Chondrocyte (in vitro differentiated cells): ENCODE data around the gene CADPS2. TPM values are rescaled to one million over a fixed set of nuclear protein-coding genes. Genes with fewer than 3 reads are reported as not detected.

Source experiments
- DNase-seq: peaks from one replicate; pipeline ENCODE4 v3.0.0; 2021; ENCODE audit warnings: mixed read lengths, low spot score
- H3K27ac Mint-ChIP-seq: one replicate; pipeline ENCODE4 v1.8.0; 2021; ENCODE audit warnings: mild to moderate bottlenecking, moderate library complexity, mixed read lengths; ENCODE audit not compliant: unreplicated experiment
- H3K27me3 Mint-ChIP-seq: 2 replicates; pipeline ENCODE4 v1.8.0; 2021; ENCODE audit warnings: low read depth, mixed read lengths
- H3K36me3 Mint-ChIP-seq: 2 replicates; pipeline ENCODE4 v1.8.0; 2021; ENCODE audit warnings: low read depth, mixed read lengths
- H3K4me1 Mint-ChIP-seq: 2 replicates; pipeline ENCODE4 v1.8.0; 2021; ENCODE audit warnings: low read depth, mild to moderate bottlenecking, mixed read lengths
- H3K4me3 Mint-ChIP-seq: one replicate; pipeline ENCODE4 v1.8.0; 2021; ENCODE audit warnings: mild to moderate bottlenecking, moderate library complexity, mixed read lengths; ENCODE audit not compliant: unreplicated experiment
- H3K9me3 Mint-ChIP-seq: 2 replicates; pipeline ENCODE4 v1.8.0; 2021; ENCODE audit warnings: low read depth, mixed read lengths
- CTCF ChIP-seq: fragments of 200-600 bp; sonication (generic); IDR thresholded peaks from 2 replicates; pipeline ENCODE4 v1.5.0; 2021; ENCODE audit warnings: antibody characterized with exemption, mild to moderate bottlenecking, moderate library complexity
- total RNA-seq: library from RNA; stranded (reverse); gene quantifications from 3 replicates; pipeline ENCODE4 v1.2.1, GENCODE V29; 2021

CADPS2 gene
- total RNA-seq, 1 donor from 2014 or later = 0.32 TPM

GRCh38 chr7:122597277-122597676, 289.0 kb downstream of the CADPS2 start:
- Mint-ChIP-seq H3K36me3 (no peaks in the 10 kb centered on the region), H3K27ac (no peak overlapping the region), H3K27me3 (peaks cover 15% of the 10 kb centered on the region), H3K4me1 (no peaks in the 10 kb centered on the region), H3K4me3 (no peak overlapping the region), H3K9me3 (no peaks in the 10 kb centered on the region)
- DNase-seq = no peak
- no peak for TF ChIP-seq CTCF

GRCh38 chr7:122595885-122596284, 290.4 kb downstream of the CADPS2 start:
- no peak for DNase-seq
- Mint-ChIP-seq H3K27ac (no peak overlapping the region), H3K4me3 (no peak overlapping the region), H3K9me3 (no peaks in the 10 kb centered on the region), H3K4me1 (no peaks in the 10 kb centered on the region), H3K36me3 (no peaks in the 10 kb centered on the region), H3K27me3 (peaks cover 16% of the 10 kb centered on the region)
- no peak for TF ChIP-seq CTCF

- H3K9me3 Mint-ChIP-seq = no peaks in the 10 kb centered on the region
- TF ChIP-seq CTCF = no peak
- H3K27me3 Mint-ChIP-seq = peaks cover 11% of the 10 kb centered on the region
- H3K4me1 Mint-ChIP-seq = no peaks in the 10 kb centered on the region
- DNase-seq = no peak
- H3K27ac Mint-ChIP-seq = no peak overlapping the region
- no peaks in the 10 kb centered on the region for H3K36me3 Mint-ChIP-seq
- H3K4me3 Mint-ChIP-seq = no peak overlapping the region
Measured at GRCh38 chr7:122588621-122589020, 297.6 kb downstream of the CADPS2 start.

GRCh38 chr7:122584676-122585251, 301.5 kb downstream of the CADPS2 start:
- no peak for DNase-seq
- Mint-ChIP-seq H3K4me3 (no peak overlapping the region), H3K36me3 (no peaks in the 10 kb centered on the region), H3K9me3 (no peaks in the 10 kb centered on the region), H3K27ac (no peak overlapping the region), H3K27me3 (peaks cover 6% of the 10 kb centered on the region), H3K4me1 (no peaks in the 10 kb centered on the region)
- no peak for TF ChIP-seq CTCF

GRCh38 chr7:122578350-122578749, 307.9 kb downstream of the CADPS2 start:
- no peaks in the 10 kb centered on the region for H3K4me1 Mint-ChIP-seq
- no peaks in the 10 kb centered on the region for H3K36me3 Mint-ChIP-seq
- no peak overlapping the region for H3K4me3 Mint-ChIP-seq
- no peaks in the 10 kb centered on the region for H3K9me3 Mint-ChIP-seq
- no peak overlapping the region for H3K27ac Mint-ChIP-seq
- H3K27me3 Mint-ChIP-seq = peaks cover 2% of the 10 kb centered on the region
- TF ChIP-seq CTCF = no peak
- DNase-seq = no peak
